Loucy (cell line): ENCODE data around the gene TMEM51.

Source experiments
- H2AFZ ChIP-seq: fragments of 200-600 bp; sonication (generic); 2 replicates; pipeline ENCODE4 v1.6.0; 2016; ENCODE audit warnings: antibody characterized with exemption, mild to moderate bottlenecking, low read length, moderate library complexity
- H3F3A ChIP-seq: fragments of 200-600 bp; 2 replicates; pipeline ENCODE4 v1.6.0; 2016; ENCODE audit warnings: antibody characterized with exemption, low read depth, mild to moderate bottlenecking
- H3K27me3 ChIP-seq: fragments of 200-600 bp; sonication (generic); 2 replicates; pipeline ENCODE4 v1.6.1; 2014; ENCODE audit warnings: low read length, mild to moderate bottlenecking; ENCODE audit not compliant: insufficient read depth, poor library complexity, severe bottlenecking
- H3K36me3 ChIP-seq: fragments of 200-600 bp; sonication (generic); 2 replicates; pipeline ENCODE4 v1.6.1; 2016; ENCODE audit warnings: low read length; ENCODE audit not compliant: insufficient read depth
- H3K4me1 ChIP-seq: fragments of 200-600 bp; sonication (generic); 2 replicates; pipeline ENCODE4 v1.5.1; 2014; ENCODE audit warnings: low read length, mild to moderate bottlenecking; ENCODE audit not compliant: insufficient read depth, poor library complexity, severe bottlenecking
- H3K4me2 ChIP-seq: fragments of 200-600 bp; sonication (generic); 2 replicates; pipeline ENCODE4 v1.6.0; 2014; ENCODE audit warnings: antibody characterized with exemption, low read length, low read depth, mild to moderate bottlenecking; ENCODE audit not compliant: poor library complexity, severe bottlenecking
- H3K4me3 ChIP-seq: fragments of 200-600 bp; sonication (generic); 2 replicates; pipeline ENCODE4 v1.5.1; 2014; ENCODE audit warnings: low read length, mild to moderate bottlenecking, mixed read lengths; ENCODE audit not compliant: poor library complexity, severe bottlenecking
- H3K79me2 ChIP-seq: fragments of 200-600 bp; sonication (generic); 2 replicates; pipeline ENCODE4 v1.6.1; 2014; ENCODE audit warnings: low read length; ENCODE audit not compliant: insufficient read depth
- H3K9ac ChIP-seq: fragments of 200-600 bp; sonication (generic); 2 replicates; pipeline ENCODE4 v1.6.0; 2014; ENCODE audit warnings: mild to moderate bottlenecking, low read depth, low read length, moderate library complexity; ENCODE audit not compliant: poor library complexity, severe bottlenecking
- H3K9me2 ChIP-seq: fragments of 200-600 bp; sonication (generic); replicated peaks from 2 replicates; pipeline ENCODE4 v1.6.1; 2016; ENCODE audit warnings: low read depth, low read length, mixed read lengths
- H3K9me3 ChIP-seq: fragments of 200-600 bp; sonication (generic); 2 replicates; pipeline ENCODE4 v1.6.1; 2014; ENCODE audit warnings: mild to moderate bottlenecking, antibody characterized with exemption, low read length, low read depth; ENCODE audit not compliant: insufficient read depth
- H4K20me1 ChIP-seq: fragments of 200-600 bp; sonication (generic); 2 replicates; pipeline ENCODE4 v1.6.0; 2014; ENCODE audit warnings: antibody characterized with exemption, low read length, mild to moderate bottlenecking; ENCODE audit not compliant: insufficient read depth, poor library complexity, severe bottlenecking
- CTCF ChIP-seq: fragments of 200-600 bp; sonication (generic); conservative IDR thresholded peaks from 2 replicates; pipeline ENCODE4 v1.5.1; 2014; ENCODE audit warnings: mild to moderate bottlenecking, antibody characterized with exemption, low read length
- EZH2phosphoT487 ChIP-seq: fragments of 200-600 bp; IDR thresholded peaks from 2 replicates; pipeline ENCODE4 v1.6.1; 2018; ENCODE audit warnings: antibody characterized with exemption, mild to moderate bottlenecking, moderate library complexity, borderline replicate concordance

TMEM51 gene

GRCh38 chr1:15238789-15239188, 85.2 kb downstream of the TMEM51 start:
- no peak overlapping the region for H2AFZ ChIP-seq
- no peaks in the 10 kb centered on the region for H3K4me1 ChIP-seq
- H3K9me2 ChIP-seq: no peaks in the 10 kb centered on the region
- no peaks in the 10 kb centered on the region for H3K79me2 ChIP-seq
- no peak overlapping the region for H3K9ac ChIP-seq
- no peaks in the 10 kb centered on the region for H4K20me1 ChIP-seq
- no peaks in the 10 kb centered on the region for H3F3A ChIP-seq
- no peaks in the 10 kb centered on the region for H3K27me3 ChIP-seq
- H3K9me3 ChIP-seq: no peaks in the 10 kb centered on the region
- TF ChIP-seq EZH2phosphoT487 (no peak), CTCF (no peak)
- H3K4me2 ChIP-seq: no peak overlapping the region
- no peak overlapping the region for H3K4me3 ChIP-seq
- H3K36me3 ChIP-seq: no peaks in the 10 kb centered on the region

GRCh38 chr1:15242766-15243165, 89.2 kb downstream of the TMEM51 start:
- no peaks in the 10 kb centered on the region for H3F3A ChIP-seq
- no peaks in the 10 kb centered on the region for H3K27me3 ChIP-seq
- no peaks in the 10 kb centered on the region for H3K4me1 ChIP-seq
- no peak overlapping the region for H3K4me2 ChIP-seq
- H3K9ac ChIP-seq: no peak overlapping the region
- H3K36me3 ChIP-seq: no peaks in the 10 kb centered on the region
- no peak for TF ChIP-seq CTCF
- TF ChIP-seq EZH2phosphoT487: no peak
- H3K9me2 ChIP-seq: no peaks in the 10 kb centered on the region
- H2AFZ ChIP-seq: no peak overlapping the region
- H4K20me1 ChIP-seq: no peaks in the 10 kb centered on the region
- no peaks in the 10 kb centered on the region for H3K79me2 ChIP-seq
- no peak overlapping the region for H3K4me3 ChIP-seq
- no peaks in the 10 kb centered on the region for H3K9me3 ChIP-seq

- TF ChIP-seq CTCF: no peak
- no peak for TF ChIP-seq EZH2phosphoT487
Measured at GRCh38 chr1:15243275-15244043, 89.9 kb downstream of the TMEM51 start.

More at GRCh38 chr1:15243275-15244043, 89.9 kb downstream of the TMEM51 start:
- Histone ChIP-seq H3K9me3 (no peaks in the 10 kb centered on the region), H4K20me1 (no peaks in the 10 kb centered on the region), H3K36me3 (no peaks in the 10 kb centered on the region), H3K4me1 (no peaks in the 10 kb centered on the region), H3F3A (no peaks in the 10 kb centered on the region), H3K9me2 (no peaks in the 10 kb centered on the region), H2AFZ (no peak overlapping the region), H3K9ac (no peak overlapping the region), H3K4me2 (no peak overlapping the region), H3K4me3 (no peak overlapping the region), H3K79me2 (no peaks in the 10 kb centered on the region), H3K27me3 (no peaks in the 10 kb centered on the region)
